GM21723 (cell line): Measurements from ENCODE around the gene ANTXR1.

Source experiments
- ATAC-seq: cut with Tn5 transposase; IDR thresholded peaks from one replicate; pipeline ENCODE4 v1.9.1; 2021; ENCODE audit warnings: mild to moderate bottlenecking, moderate library complexity; ENCODE audit not compliant: unreplicated experiment

ANTXR1 gene

DNA sequence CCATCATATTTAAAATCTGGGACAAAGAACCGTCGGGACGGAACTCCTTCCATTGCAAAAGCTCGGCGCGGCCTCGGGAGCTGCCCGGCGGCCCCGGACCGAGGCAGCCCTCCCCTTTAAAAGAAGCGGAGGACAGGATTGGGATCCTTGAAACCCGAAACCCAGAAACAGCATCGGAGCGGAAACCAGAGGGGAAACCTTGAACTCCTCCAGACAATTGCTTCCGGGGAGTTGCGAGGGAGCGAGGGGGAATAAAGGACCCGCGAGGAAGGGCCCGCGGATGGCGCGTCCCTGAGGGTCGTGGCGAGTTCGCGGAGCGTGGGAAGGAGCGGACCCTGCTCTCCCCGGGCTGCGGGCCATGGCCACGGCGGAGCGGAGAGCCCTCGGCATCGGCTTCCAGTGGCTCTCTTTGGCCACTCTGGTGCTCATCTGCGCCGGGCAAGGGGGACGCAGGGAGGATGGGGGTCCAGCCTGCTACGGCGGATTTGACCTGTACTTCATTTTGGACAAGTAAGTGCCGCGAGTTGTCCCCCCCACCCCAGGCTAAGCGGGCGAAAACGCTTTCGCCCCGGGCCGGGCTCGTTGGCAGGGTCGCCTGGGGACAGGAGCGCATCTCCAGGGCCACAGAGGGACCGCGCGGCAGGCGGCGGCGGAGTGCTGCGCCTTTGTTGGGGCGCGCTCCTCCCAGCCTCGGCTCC lies at the start of gene ANTXR1:
Gene ANTXR1, plus strand, starts transcription at position 38 of the 698 bp plus-strand sequence. Its CDS starts 321 bp downstream, at position 359.
- ATAC-seq = no peak

DNA sequence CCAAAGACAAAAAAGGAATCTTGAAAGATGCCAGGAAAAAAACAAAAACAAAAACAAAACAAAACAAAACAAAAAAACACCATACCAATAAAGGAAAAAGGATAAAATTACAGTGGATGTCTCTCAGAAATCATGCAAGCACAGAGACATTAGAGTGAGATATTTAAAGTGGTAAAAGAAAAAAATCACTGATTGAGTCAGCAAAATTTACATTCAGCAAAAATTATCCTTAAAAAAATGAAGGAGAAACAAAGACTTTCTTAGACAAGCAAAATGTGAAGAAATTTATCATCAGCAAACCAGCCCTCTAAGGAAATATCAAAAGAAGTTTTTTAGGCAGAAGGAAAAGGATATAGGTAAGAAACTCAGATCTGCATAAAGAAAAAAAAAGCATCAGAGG lies 48.7 kb upstream of the ANTXR1 start:
- ATAC-seq = no peak

DNA sequence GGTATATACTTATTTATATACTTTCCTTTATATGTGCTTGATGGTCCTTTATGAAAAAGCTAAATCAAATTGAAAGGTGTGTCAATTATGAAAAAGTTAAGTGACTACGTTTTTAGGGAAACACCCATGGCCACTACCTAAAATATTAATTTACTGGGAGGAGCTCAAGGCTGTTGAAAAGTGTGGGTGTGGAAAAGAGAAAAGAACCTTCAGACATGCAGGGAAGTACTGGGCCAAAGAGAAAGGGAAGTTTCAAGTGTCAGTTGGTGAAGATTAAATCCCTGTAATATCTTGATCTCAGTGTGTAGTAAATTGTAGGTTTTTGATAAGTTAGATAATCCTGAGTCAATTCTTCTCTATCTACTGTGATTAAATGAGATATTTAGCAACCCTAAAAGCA lies 44.8 kb upstream of the ANTXR1 start:
- ATAC-seq = no peak

DNA sequence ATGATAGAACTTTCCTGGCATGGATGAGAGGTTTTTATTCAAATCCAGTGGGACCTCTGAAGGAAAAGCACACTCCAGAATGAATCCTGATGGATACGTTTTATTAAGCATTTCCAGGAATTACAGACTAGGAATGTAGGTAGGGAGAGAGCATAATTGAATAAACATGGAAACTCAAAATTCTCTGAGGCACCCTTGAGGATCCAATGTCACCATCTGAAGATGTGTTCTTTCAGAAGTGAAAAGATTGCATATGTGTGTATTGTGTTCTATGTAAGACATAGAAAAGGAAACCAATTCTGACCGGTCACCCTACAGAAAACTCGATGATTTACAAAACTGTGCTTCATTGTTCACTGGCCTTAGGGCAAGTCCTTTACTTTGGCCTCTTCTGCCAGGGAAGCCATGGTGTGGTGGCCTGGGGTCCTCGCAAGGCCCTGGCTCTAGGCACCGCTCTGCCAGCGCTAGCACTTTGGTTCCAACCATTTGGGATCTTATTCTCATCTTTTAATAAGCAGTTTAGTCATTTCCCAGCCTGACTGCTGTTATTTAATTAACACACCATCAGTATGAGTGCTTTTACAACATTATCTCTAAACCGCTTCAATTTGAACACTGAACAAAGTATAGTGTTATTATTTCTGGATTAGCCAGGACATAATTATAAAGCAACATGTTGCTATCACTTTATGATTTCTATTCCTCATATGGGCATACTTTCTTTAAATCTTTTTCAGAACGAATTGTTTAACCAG lies 43.1 kb upstream of the ANTXR1 start:
- ATAC-seq = no peak

DNA sequence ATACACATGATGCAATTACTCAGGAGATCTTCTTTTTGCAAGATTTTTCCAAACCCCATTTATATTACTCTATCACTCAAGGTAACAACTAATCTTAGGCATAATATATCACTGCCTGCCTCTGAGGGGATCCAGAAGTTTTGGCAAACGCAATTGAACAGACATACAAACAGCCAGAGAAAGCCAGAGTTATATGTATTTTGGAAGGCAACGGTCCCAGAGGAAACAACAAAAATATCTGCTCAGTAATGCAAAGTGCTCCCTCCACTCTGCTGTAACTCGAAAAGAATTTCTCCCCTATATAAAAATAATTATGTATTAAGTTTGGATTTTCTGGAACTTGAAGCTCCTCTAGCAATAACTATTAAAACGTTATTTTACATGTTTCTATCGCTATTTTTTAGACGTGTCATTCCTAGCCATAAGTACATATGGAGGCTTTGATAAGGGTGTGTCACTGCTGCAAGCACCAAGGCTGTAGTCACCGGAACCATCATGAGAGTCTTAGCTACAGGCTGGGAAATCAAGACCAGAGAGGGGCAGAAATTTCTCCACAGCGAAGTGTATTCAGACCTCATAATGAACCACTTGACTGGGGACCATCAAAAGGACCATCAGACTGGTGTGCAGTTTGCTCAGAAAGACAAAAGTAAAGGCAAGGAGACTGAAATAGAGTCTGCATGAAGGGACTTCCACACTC lies 42.3 kb upstream of the ANTXR1 start:
- no peak for ATAC-seq

DNA sequence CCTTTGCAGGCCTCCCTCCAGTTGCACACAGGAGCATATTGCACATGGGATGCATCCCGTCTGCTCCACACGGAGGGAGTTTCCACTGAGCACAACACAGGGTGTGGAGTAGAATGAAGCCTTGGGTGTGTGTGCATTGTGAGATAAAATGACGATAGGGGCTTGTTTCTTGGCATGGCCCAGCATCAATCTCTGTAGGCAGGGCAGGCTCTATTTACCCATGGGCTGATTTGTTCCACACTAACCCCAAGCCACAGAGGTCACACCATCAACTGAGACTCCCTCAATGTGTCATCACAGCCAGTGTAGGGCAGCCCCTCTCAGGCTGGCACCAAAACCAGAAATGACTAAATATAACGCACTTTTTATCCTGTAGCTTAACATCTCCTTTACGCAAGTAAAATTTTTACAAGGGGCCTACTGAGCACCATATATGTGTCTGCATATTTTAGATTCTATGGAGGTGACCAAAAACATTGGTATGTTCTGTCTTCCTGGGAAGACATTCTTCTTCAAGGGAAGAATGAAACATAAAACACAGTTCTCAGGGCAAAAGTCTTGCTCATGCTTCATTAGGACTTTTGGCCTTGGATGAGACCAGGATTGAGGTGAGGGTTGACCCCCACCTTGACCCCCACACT lies 41.3 kb upstream of the ANTXR1 start:
- no peak for ATAC-seq

DNA sequence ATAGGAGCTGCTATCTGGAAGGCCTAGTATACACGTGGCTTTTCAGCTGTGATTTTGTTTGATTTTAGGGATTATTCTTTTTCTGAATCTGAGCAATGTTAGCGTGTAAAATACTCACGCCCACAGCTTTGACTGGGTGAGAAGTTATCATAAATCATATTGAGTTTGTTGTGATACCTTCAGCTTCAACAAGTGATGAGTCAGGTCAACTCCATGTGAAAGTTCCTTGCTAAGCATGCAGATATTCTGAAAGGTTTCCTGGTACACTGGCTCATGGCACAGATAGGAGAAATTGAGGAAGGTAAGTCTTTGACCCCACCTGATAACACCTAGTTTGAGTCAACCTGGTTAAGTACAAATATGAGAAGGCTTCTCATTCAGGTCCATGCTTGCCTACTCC lies 38.7 kb upstream of the ANTXR1 start, which contains the start of gene GKN1:
Gene GKN1, plus strand, starts transcription at position 386 of the 400 bp plus-strand sequence. CDS start 42 bp downstream, outside the sequence.
- ATAC-seq = no peak

DNA sequence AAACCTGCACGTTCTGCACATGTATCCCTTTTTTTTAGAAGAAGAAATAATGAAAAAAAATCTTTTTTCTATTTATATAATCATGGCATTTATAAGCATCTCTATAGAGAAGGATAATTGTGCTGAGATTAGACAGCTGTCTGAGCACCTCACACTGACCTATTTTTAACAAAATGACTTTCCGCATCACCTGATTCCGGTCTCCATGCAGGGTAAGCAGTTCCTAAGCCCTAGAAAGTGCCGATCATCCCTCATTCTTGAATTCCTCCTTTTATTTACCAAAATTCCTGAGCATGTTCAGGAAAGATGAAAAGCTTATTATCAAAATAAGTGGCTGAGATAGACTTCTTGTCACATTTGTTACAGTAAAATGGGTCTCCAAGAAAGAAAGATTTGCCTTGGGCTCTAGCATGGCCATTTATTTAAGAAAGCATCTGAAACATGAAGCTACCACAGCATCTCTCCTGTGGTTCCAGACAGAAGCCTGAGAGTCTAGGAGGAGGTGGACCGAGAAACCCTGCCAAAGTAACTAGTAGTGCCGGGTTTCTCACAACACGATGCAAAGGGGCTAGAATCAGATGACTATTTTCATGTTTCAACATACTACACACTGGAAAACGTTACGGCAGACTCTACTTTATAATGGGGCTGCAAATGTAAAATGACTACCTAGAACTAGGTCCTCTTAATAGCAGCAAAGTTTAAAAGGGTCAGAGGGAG lies 37.9 kb upstream of the ANTXR1 start:
- ATAC-seq = no peak

DNA sequence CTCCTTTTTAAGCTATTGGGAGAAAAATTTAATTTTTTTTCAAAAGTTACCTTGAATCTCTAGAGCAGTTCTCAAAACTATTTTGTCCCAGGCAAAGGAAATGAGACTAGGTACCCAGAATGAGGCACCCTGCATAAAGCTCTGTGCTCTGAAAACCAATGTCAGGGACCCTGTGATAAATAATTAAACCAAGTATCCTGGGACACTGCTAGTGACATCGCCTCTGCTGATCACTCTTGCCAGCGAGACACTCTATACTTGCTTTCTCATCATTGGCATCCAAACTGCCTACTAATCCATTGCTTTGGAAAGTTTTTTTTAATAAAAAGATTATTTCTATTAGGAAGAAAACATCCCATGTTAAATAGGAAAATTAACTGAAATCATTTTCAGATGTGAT lies 37.1 kb upstream of the ANTXR1 start:
- ATAC-seq = no peak

DNA sequence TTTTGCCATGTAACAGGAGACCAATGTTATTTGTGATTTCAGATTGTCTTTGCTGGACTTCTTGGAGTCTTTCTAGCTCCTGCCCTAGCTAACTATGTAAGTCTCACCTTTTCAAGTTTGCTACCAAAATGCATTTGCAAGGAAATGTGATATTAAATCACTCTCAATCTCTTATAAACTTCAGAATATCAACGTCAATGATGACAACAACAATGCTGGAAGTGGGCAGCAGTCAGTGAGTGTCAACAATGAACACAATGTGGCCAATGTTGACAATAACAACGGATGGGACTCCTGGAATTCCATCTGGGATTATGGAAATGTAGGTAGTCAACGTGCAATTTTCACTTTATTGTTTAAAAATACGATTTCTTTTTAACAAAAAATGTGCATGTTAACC lies 35.5 kb upstream of the ANTXR1 start:
- no peak for ATAC-seq

DNA sequence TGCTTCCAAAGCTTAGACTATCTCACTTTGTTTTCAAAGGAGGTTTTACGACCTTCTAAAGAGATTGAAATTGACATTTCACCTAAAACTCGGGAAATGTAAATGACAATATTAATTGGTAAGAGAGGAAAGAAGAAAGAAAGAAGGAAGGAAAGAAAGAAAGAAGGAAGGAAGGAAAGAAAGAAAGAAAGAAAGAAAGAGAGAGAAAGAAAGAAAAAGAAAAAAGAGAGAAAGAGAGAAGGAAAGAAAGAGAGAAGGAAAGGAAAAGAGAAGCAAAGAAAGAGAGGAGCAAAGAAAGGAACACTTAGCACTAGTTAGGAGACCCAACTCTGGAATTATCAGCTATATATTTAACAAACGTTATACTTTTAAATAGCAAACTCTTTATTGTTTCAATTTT lies 34.9 kb upstream of the ANTXR1 start:
- ATAC-seq = no peak

DNA sequence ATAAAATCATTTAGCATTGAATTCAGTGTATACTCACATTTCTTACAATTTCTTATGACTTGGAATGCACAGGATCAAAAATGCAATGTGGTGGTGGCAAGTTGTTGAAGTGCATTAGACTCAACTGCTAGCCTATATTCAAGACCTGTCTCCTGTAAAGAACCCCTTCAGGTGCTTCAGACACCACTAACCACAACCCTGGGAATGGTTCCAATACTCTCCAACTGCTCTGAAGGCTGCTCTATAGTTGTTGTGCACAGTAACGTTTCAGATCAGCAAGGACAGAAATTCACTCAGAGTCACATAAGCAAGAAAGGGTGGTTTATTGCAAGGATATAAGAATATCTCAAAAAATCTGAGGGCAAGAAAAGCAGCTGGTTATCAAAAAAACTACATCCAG lies 32.0 kb upstream of the ANTXR1 start:
- ATAC-seq = no peak

DNA sequence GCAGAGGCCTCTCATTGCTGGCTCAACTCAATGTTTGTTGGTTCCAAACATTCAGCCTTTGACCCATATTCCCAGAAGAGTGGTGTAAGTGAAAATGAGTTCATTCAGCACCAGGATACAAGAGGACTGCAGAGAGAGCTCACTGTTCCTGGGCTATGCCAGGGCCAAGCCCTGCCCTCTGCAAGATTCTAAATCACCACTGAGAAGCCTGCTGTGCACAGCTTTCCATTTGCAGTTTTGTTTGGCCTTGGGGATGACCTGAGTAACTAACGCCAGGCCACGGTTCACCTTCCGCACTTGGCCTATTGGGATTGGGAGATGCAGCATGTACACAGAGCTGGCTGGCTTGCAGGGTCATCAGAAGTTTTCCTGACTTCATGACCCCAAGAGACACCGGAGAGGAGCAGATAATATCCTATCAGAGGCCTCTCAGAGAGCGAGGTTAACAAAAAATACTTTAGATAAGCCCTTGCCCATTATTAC lies 25.9 kb upstream of the ANTXR1 start:
- no peak for ATAC-seq

DNA sequence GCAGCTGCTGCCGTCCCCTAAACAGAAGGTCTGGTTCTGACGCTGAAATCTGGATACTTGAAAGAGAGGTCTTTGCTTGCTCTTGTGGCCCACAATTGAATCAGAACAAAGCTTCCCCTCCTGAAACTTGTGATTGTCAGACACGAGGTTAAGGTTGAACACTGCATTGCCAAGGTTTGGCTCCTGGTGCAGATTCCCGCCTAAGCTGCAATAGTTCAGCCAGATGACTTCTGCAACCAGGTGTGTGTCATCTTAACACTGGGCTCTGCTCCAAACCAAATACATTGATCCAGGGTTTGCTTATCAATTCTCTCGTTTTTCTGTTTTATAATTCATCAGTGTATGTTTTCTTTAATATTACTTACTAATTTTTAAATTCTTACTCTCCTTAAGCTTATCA lies 23.9 kb upstream of the ANTXR1 start:
- ATAC-seq = no peak

DNA sequence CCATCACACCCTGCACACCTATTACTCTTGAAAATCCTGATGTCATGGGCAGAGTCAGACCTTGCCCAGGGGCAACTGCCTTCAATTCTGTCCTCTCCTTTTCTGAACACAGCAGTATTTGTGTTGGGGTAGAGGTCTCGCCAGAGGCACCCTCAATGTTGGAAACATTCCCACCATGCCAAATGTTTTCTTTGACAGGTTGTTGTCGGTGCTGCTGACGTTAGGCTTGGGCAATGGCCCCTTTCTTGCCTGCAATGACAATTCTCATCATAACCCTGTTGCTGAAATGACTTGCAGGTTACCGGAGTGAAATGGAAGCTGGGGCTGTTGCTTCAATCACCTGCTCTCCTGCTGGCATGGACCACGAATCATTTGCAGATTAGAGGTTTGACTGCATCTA lies 20.6 kb upstream of the ANTXR1 start:
- ATAC-seq = no peak

DNA sequence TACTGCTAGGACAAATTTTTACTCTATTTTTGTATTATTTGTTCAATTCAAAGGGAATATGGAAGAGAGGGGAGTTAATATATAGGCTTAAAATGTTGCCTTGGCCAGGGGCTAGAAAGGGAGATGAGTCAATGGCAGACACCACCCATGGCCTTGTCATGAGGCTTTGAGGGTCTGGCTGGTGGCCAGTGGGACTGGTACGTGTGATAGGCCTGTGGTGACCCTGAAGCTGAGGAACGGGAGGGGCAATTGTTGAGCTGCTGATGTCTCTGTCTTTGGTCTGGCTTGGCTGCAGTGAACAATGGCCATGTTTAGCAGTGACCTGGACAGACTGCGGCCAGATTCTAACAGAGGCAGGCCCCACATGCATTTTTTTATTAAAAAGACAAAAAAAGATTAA lies 20.0 kb upstream of the ANTXR1 start:
- ATAC-seq = no peak

DNA sequence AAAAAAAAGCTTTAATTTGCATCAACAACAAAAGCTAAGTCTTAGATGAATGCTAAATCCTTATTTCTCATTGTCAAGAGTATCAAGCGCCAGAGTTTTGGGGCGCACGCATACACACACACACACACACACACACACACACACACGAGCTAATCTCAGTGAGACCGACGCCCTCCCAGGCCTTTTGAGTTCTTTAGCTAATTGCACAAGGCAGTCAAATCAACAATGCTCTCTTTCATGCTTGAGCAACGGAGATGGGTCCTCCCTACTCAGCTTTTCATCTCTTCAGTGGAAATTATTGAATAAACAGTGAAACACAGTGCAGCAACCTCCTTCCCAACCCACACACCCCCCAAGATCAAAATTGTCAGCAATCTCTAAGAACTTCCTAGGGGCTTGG lies 19.3 kb upstream of the ANTXR1 start:
- ATAC-seq = no peak

DNA sequence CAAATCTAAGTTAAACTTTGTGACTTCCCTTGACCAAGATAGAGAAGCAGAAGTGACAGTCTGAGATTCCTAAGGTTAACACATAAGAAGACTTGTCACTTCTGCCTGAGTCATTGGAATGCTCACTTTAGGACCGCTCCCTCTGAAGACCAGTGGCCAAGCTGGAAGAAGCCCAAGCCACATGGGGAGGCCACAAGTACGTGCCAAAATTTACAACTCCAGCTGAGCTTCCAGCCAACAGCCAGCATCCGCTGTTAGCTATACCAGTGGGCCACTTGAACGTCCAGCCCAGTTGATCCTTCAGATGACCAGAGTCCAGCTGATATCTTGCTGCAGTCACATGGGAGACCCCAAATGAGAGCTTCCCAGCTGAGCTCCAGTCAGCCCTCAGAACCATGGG lies 18.1 kb upstream of the ANTXR1 start:
- ATAC-seq = no peak

DNA sequence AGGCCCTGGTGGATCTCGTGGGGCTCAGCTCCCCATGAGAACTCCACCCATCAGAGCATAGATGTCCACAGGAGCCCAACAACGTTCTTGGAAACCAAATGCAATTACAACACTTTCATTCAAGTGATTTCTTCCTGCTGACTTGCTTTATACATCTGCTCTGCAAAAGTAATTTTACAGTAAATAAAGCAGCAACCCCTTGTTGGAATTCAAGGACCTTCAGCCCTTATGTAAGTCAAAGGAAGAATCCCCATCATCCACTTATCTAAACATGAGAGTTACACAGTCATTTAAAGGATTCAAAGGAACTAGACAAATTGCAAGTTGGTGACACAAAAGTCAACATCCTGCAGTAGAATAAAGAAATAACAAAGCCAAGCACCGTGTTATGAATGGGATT lies 17.1 kb upstream of the ANTXR1 start:
- ATAC-seq = no peak

DNA sequence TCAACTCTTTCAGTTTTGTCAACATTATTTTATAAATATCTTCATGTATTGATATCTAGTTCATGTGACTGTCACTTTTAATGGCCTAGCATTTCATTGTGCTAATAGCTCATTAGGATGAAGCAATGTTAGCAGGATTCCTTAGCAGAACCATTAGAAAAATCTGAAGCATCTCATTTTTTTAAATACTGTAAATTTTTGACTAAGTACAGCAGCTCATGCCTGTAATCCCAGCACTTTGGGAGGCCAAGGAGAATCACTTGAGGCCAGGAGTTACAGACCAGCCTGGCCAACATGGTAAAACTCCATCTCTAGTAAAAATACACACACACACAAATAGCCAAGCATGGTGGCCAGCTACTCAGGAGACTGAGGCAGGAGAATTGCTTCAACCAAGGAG lies 15.6 kb upstream of the ANTXR1 start:
- ATAC-seq = no peak

DNA sequence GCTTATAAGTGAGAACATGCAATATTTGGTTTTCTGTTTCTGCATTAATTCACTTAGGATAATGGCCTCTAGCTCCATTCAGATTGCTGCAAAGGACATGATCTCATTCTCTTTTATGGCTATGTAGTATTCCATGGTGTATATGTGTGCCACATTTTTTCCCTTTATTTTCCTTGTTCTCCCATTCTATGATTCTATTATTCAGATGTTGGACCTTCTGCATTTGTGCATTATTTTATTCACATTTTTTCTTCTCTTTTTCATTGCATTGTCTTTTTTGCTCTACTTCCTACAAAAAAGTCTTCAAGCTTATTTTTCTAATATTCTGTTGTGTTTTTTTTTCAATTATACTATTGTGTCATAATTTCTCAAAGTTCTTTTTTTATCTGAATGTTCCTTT lies 11.1 kb upstream of the ANTXR1 start:
- ATAC-seq = no peak
